ENCODE data around the gene DLGAP1. TPM values are rescaled to one million over a fixed set of nuclear protein-coding genes. Genes with fewer than 3 reads are reported as not detected.

The DLGAP1 gene
- total and polyA plus RNA-seq, 2 of the 13 experiments (the other 11 are each of a cell fraction or from before 2014, with no cell fraction given) = 0.01 TPM; not detected in 1

DNA sequence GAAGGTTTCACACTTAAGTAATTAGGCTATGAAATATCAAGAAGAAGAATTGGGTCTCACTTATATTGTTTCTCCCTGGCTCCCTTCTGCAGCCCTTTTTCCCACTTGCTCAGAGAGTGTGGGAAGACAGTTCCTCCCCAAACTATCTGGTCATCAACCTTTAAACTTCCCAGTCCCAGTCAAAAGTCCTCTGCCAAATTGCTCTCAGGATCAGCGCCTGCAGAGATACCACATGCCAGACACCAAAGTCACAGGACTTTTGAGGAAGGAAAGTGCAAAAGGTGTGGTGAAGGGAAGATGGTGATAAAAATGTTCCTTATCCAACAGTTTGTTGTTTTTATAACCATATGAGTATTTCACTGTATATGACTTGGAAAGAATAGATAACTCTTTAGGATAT, 51.3 kb downstream of the DLGAP1 start (continued):
- TF ChIP-seq, protein P1, sequence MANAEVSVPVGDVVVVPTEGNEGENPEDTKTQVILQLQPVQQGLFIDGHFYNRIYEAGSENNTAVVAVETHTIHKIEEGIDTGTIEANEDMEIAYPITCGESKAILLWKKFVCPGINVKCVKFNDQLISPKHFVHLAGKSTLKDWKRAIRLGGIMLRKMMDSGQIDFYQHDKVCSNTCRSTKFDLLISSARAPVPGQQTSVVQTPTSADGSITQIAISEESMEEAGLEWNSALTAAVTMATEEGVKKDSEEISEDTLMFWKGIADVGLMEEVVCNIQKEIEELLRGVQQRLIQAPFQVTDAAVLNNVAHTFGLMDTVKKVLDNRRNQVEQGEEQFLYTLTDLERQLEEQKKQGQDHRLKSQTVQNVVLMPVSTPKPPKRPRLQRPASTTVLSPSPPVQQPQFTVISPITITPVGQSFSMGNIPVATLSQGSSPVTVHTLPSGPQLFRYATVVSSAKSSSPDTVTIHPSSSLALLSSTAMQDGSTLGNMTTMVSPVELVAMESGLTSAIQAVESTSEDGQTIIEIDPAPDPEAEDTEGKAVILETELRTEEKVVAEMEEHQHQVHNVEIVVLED (CRISPR knock-in tag; IDR thresholded peaks at IDR 0.05; ENCODE audit: borderline replicate concordance) = no peak
- TF ChIP-seq, protein P2, sequence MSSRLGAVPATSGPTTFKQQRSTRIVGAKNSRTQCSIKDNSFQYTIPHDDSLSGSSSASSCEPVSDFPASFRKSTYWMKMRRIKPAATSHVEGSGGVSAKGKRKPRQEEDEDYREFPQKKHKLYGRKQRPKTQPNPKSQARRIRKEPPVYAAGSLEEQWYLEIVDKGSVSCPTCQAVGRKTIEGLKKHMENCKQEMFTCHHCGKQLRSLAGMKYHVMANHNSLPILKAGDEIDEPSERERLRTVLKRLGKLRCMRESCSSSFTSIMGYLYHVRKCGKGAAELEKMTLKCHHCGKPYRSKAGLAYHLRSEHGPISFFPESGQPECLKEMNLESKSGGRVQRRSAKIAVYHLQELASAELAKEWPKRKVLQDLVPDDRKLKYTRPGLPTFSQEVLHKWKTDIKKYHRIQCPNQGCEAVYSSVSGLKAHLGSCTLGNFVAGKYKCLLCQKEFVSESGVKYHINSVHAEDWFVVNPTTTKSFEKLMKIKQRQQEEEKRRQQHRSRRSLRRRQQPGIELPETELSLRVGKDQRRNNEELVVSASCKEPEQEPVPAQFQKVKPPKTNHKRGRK (CRISPR knock-in tag; IDR thresholded peaks at IDR 0.05) = no peak
- TF ChIP-seq, protein P3, sequence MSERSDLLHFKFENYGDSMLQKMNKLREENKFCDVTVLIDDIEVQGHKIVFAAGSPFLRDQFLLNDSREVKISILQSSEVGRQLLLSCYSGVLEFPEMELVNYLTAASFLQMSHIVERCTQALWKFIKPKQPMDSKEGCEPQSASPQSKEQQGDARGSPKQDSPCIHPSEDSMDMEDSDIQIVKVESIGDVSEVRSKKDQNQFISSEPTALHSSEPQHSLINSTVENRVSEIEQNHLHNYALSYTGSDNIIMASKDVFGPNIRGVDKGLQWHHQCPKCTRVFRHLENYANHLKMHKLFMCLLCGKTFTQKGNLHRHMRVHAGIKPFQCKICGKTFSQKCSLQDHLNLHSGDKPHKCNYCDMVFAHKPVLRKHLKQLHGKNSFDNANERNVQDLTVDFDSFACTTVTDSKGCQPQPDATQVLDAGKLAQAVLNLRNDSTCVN (CRISPR knock-in tag; IDR thresholded peaks at IDR 0.05; ENCODE audit: borderline replicate concordance) = no peak

DNA sequence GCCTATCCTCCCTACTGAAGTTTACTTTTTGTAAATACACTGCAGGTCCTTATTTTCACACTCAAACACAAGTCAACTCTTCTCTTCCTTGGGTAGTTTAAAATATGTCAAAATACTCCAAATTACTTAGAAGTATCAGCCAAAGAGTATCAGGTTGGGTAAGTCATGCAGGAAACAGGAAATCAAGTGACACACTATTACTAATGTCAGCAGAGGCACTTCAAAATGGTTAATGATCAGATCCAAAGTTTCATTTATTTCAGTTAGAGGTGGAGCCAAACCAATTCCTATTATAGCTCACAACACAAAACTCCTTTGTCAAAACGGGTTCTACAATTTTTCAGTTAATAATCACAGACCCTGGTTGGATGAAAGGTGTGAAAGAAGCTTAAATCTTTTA, 54.2 kb downstream of the DLGAP1 start:
- no TSS peak for BruUV-seq (replicated peaks)
- Histone ChIP-seq H3K79me2 (ENCODE audit: insufficient read depth, low read length) (no peaks in the 10 kb centered on the region), H3K27ac (ENCODE audit: extremely low read length, insufficient read depth, low read length) (no peak overlapping the region), H3K9ac (ENCODE audit: insufficient read depth, low read depth, low read length) (no peak overlapping the region), H3K4me1 (ENCODE audit: insufficient read depth, low read length) (no peaks in the 10 kb centered on the region), H3K36me3 (replicated peaks in 1 of 2; ENCODE audit: control insufficient read depth in 1 of 2, insufficient read depth in 2 of 2, low read length in 2 of 2) (no peaks in the 10 kb centered on the region), H4K20me1 (ENCODE audit: insufficient read depth, low read length) (no peaks in the 10 kb centered on the region), H3K4me2 (ENCODE audit: low read depth, low read length) (no peak overlapping the region), H3K27me3 (ENCODE audit: control insufficient read depth in 1 of 2, insufficient read depth in 2 of 2, low read length in 2 of 2) (no peaks in the 10 kb centered on the region; a peak in 1 of 5 replicates), H2AFZ (ENCODE audit: low read length) (no peak overlapping the region), H3K9me3 (ENCODE audit: low read length) (no peaks in the 10 kb centered on the region), H3K4me3 (replicated peaks in 1 of 3; ENCODE audit: insufficient read depth in 1 of 3, low read depth in 2 of 3, low read length in 3 of 3) (no peak overlapping the region)
- intact Hi-C loops (cut with micrococcal nuclease; ENCODE audit: unreplicated experiment) = no loop called here
- ChIA-PET POLR2A (no interaction called here), CTCF (ENCODE audit: low intra/inter-chr PET ratio, low total read pairs) (no interaction called here)
- FAIRE-seq (no peak), ATAC-seq (no peak), DNase-seq (ENCODE audit: low spot score) (no peak)
- WGBS (ENCODE audit: low lambda C conversion rate) = 0% methylated on average over 1 of the region's 1 CpG
- in situ Hi-C loops (cut with HindIII; ENCODE audit: extremely low pct_ligation_motif_present, low pct_unique_long_range_greater_than_20kb) = no loop called here
- TF ChIP-seq PAWR (CRISPR knock-in tag; IDR thresholded peaks at IDR 0.05; ENCODE audit: borderline replicate concordance) (no peak), MBD4 (IDR thresholded peaks at IDR 0.05; ENCODE audit: borderline replicate concordance, low read length) (no peak), MTA3 (CRISPR knock-in tag; IDR thresholded peaks at IDR 0.05) (no peak), EP300 (IDR thresholded peaks at IDR 0.05; ENCODE audit: low read depth in 2 of 2, low read length in 2 of 2) (no peak), EP300 (CRISPR knock-in tag; IDR thresholded peaks at IDR 0.05; ENCODE audit: borderline replicate concordance) (no peak), MIER3 (CRISPR knock-in tag; IDR thresholded peaks at IDR 0.05; ENCODE audit: borderline replicate concordance) (no peak), ZEB1 (IDR thresholded peaks at IDR 0.05; ENCODE audit: insufficient replicate concordance, low read depth) (no peak), ZFX (CRISPR knock-in tag; IDR thresholded peaks at IDR 0.05; ENCODE audit: low read depth) (no peak), ZNF446 (CRISPR knock-in tag; IDR thresholded peaks at IDR 0.05) (no peak), ZNF782 (CRISPR knock-in tag; IDR thresholded peaks at IDR 0.05; ENCODE audit: borderline replicate concordance) (no peak), KLF6 (CRISPR knock-in tag; IDR thresholded peaks at IDR 0.05) (no peak), ZNF747 (CRISPR knock-in tag; IDR thresholded peaks at IDR 0.05; ENCODE audit: borderline replicate concordance) (no peak), ZNF607 (CRISPR knock-in tag; IDR thresholded peaks at IDR 0.05; ENCODE audit: borderline replicate concordance) (no peak), RFX5 (IDR thresholded peaks at IDR 0.05; ENCODE audit: low read depth, low read length) (no peak), HDAC6 (IDR thresholded peaks at IDR 0.05; ENCODE audit: low read depth, low read length) (no peak), DNMT3B (CRISPR knock-in tag; conservative IDR thresholded peaks at IDR 0.05) (no peak), ZSCAN31 (CRISPR knock-in tag; IDR thresholded peaks at IDR 0.05; ENCODE audit: low read depth) (no peak)
- TF ChIP-seq, protein P4, sequence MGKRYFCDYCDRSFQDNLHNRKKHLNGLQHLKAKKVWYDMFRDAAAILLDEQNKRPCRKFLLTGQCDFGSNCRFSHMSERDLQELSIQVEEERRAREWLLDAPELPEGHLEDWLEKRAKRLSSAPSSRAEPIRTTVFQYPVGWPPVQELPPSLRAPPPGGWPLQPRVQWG (CRISPR knock-in tag; IDR thresholded peaks at IDR 0.05; ENCODE audit: borderline replicate concordance, low read depth) = no peak

All from HepG2 (cell line).